ENCODE data around the gene PDZRN4. TPM values are rescaled to one million over a fixed set of nuclear protein-coding genes. Genes with fewer than 3 reads are reported as not detected.
A peak's percentile ranks its signal among the peaks of the same experiment; 100 is the strongest.
"Not testable (repeated sequence)": the region's sequence is repeated elsewhere in the genome, so short reads cannot be mapped to it uniquely, and the experiment has no call there.

Gene PDZRN4
- total RNA-seq, 1 experiment from 2014 or later: 2.4 TPM

DNA sequence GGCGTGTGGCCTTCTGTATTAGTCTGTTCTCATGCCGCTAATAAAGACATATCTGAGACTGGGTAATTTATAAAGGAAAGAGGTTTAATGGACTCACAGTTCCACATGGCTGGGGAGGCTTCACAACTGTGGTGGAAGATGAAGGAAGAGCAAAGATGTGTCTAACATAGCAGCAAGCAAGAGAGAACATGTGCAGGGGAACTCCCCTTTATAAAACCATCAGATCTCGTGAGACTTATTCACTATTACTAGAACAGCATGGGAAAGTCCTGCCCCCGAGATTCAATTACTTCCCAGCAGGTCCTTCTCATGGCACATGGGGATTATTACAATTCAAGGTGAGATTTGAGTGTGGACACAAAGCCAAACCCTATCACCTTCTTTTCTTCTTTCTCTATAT lies 124.3 kb downstream of the PDZRN4 start:
- H3K9me3 ChIP-seq (ENCODE audit: low read length); H3K4me3 ChIP-seq (ENCODE audit: low read length); H3K27me3 ChIP-seq (ENCODE audit: low read length); H3K9ac ChIP-seq (ENCODE audit: low read length); H3K4me2 ChIP-seq (ENCODE audit: low read depth, low read length, poor library complexity, severe bottlenecking); DNase-seq; H3K9me2 ChIP-seq (replicated peaks; ENCODE audit: insufficient read depth, low read length); H3K27ac ChIP-seq (ENCODE audit: low read length); H4K20me1 ChIP-seq (ENCODE audit: insufficient read depth, low read depth, low read length); H3K4me1 ChIP-seq (ENCODE audit: low read length); H3K36me3 ChIP-seq (ENCODE audit: insufficient read depth, low read length); H3K79me2 ChIP-seq (ENCODE audit: low read length): not testable (repeated sequence)
- peak overlapping the region; percentile 13; the same call in 1 of the 2 replicates for H2AFZ ChIP-seq (ENCODE audit: low read length)

DNA sequence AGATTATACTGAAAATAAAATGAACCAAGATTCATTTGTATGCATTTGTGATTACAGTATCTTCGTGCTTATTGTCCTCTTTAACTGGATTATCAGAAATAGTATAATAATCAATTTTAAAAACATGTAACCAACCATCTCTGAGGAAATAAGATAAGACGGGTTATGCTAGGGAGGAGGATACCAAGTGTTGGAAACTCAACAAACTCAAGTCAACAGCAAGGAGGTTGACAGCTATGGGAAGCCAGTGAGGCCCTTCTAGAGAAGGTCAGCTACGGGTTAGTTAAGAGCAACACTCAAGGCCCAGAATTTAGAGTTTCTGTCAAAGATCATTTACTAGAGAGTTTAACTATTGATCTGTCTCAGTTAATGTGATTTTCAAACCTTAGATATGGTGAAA lies 137.2 kb downstream of the PDZRN4 start:
- H3K27ac ChIP-seq (ENCODE audit: low read length): no peak overlapping the region
- no peaks in the 10 kb centered on the region for H3K9me2 ChIP-seq (replicated peaks; ENCODE audit: insufficient read depth, low read length)
- no peaks in the 10 kb centered on the region for H4K20me1 ChIP-seq (ENCODE audit: insufficient read depth, low read depth, low read length)
- H2AFZ ChIP-seq (ENCODE audit: low read length): no peak overlapping the region
- no peaks in the 10 kb centered on the region for H3K9me3 ChIP-seq (ENCODE audit: low read length)
- H3K4me2 ChIP-seq (ENCODE audit: low read depth, low read length, poor library complexity, severe bottlenecking): no peak overlapping the region
- H3K9ac ChIP-seq (ENCODE audit: low read length): no peak overlapping the region
- no peak for DNase-seq
- no peaks in the 10 kb centered on the region for H3K36me3 ChIP-seq (ENCODE audit: insufficient read depth, low read length)
- H3K4me3 ChIP-seq (ENCODE audit: low read length): no peak overlapping the region
- no peaks in the 10 kb centered on the region for H3K79me2 ChIP-seq (ENCODE audit: low read length)
- no peaks in the 10 kb centered on the region for H3K27me3 ChIP-seq (ENCODE audit: low read length)
- H3K4me1 ChIP-seq (ENCODE audit: low read length): peaks cover 19% of the 10 kb centered on the region

DNA sequence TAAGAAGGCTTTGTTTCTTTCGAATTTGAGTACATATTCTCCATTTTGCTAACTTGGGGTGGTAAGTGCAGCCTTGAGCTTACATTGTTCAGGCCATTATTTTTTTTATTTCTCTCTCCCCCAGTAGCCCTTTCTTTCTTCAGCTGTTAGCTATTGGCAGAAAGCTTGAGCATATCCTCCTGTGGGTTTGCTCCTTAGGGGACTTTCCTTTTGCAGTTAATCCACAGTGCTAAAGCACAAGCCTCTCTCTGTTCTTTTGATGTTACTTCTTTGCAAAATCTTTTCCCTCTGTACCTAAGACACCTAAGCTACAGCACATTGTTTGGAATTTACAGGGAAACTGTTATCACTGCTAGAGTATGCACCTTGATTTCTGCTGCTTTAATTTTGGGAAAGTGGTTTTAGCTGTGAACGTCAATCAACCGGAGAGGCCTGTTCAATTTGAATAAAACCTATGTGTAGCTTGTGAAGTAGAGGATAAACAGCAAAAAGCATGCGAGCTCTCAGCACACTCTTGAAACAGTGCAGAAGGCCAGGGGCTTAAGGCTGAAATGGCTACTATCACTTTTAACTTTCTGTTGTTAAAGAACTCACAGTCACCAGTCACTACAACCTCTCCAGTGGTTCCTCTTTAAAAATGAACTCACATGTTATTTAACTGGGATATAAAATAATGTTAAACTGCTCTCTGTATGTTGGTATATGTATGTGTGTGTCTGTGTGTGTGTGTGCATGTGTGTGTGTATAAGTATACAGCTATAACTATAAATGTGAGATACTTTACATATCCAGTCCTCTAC lies 139.2 kb downstream of the PDZRN4 start:
- no peaks in the 10 kb centered on the region for H3K9me2 ChIP-seq (replicated peaks; ENCODE audit: insufficient read depth, low read length)
- H3K4me1 ChIP-seq (ENCODE audit: low read length): peaks cover 19% of the 10 kb centered on the region
- DNase-seq: no peak
- 0 out of 2 replicates have a peak overlapping the region, but pooled peaks have one; percentile 7 for H3K4me3 ChIP-seq (ENCODE audit: low read length)
- H3K9me3 ChIP-seq (ENCODE audit: low read length): no peaks in the 10 kb centered on the region
- H3K4me2 ChIP-seq (ENCODE audit: low read depth, low read length, poor library complexity, severe bottlenecking): peak overlapping the region; percentile 14
- no peaks in the 10 kb centered on the region for H4K20me1 ChIP-seq (ENCODE audit: insufficient read depth, low read depth, low read length)
- H3K9ac ChIP-seq (ENCODE audit: low read length): no peak overlapping the region
- H3K36me3 ChIP-seq (ENCODE audit: insufficient read depth, low read length): no peaks in the 10 kb centered on the region
- H3K27ac ChIP-seq (ENCODE audit: low read length): no peak overlapping the region
- H3K27me3 ChIP-seq (ENCODE audit: low read length): no peaks in the 10 kb centered on the region
- H2AFZ ChIP-seq (ENCODE audit: low read length): peak overlapping the region; percentile 91
- no peaks in the 10 kb centered on the region for H3K79me2 ChIP-seq (ENCODE audit: low read length)

DNA sequence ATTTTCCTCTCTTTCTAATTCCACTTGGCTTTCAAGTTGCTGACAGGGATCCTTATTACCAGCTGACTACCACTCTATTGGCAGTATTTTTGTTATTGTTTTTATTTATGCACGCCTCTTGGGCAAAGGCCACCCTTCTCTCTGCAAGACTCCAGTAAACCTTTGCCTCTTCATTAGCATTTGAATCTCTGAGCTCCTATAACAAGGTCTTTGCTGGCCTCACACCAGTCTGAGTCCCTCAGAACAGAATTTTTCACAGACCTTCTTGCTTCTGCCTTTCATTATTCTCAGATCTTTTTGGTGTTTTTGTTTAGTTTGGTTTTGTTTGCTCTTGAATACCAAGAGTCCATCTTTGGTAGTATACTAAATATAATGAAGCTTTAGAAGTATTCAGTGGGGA lies 145.9 kb downstream of the PDZRN4 start:
- 0 out of 2 replicates have a peak, but pooled peaks cover 3% of the 10 kb centered on the region for H3K9me2 ChIP-seq (replicated peaks; ENCODE audit: insufficient read depth, low read length)

DNA sequence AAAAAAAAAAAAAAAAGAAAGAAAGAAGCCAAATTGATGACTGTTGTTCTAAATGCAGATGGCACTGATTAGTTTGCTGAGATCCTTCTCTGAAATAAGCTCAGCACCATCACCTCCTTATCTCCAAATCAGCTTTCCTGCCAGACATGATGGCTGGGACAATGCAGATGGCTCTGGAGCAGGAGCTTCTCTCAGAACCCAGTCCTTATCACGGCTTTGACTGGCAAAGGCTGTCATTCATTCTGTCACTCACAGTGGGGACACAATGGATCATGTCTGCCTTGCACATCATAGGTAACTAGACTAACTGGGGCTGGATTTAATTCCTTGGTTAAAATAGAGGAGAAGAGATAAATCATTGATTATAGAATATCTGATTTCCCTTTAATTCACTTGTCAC lies 146.3 kb downstream of the PDZRN4 start:
- H2AFZ ChIP-seq (ENCODE audit: low read length): no peak overlapping the region
- H3K36me3 ChIP-seq (ENCODE audit: insufficient read depth, low read length): peaks cover 5% of the 10 kb centered on the region; the same call in 1 of the 2 replicates

More for the DNA sequence above, 145.9 kb downstream of the PDZRN4 start:
- DNase-seq: no peak
- no peaks in the 10 kb centered on the region for H3K79me2 ChIP-seq (ENCODE audit: low read length)
- no peaks in the 10 kb centered on the region for H4K20me1 ChIP-seq (ENCODE audit: insufficient read depth, low read depth, low read length)
- no peaks in the 10 kb centered on the region; the same call in 1 of the 2 replicates for H3K4me1 ChIP-seq (ENCODE audit: low read length)
- no peaks in the 10 kb centered on the region for H3K27me3 ChIP-seq (ENCODE audit: low read length)
- H3K27ac ChIP-seq (ENCODE audit: low read length): no peak overlapping the region
- H3K36me3 ChIP-seq (ENCODE audit: insufficient read depth, low read length): peaks cover 5% of the 10 kb centered on the region; the same call in 1 of the 2 replicates
- no peak overlapping the region for H3K4me3 ChIP-seq (ENCODE audit: low read length)
- H2AFZ ChIP-seq (ENCODE audit: low read length): no peak overlapping the region
- no peaks in the 10 kb centered on the region; the same call in 1 of the 2 replicates for H3K9me3 ChIP-seq (ENCODE audit: low read length)
- no peak overlapping the region for H3K9ac ChIP-seq (ENCODE audit: low read length)
- no peak overlapping the region for H3K4me2 ChIP-seq (ENCODE audit: low read depth, low read length, poor library complexity, severe bottlenecking)

DNA sequence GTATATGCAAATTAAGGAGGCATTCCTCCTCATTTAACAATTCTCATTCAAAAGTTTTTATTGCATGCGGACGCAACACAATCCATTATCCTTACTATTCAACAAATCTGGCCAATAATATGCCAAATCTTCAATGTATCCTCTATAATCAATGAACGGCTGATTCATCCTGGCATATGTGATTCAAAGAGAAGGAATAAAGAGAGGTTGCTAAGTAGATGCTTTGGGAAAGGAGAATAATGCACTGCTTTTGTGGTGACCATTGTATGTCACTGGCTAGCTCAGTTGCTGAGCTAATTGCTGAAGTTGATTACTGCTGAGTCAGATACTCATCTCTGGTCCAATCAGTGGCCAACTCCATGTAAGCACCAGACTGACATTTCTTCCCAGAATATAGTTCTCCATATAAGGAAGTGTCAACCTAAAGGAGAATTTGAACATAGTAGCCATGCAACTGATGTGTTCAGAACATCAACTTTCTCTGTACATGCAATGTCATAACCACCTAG lies 148.0 kb downstream of the PDZRN4 start:
- no peaks in the 10 kb centered on the region; the same call in 1 of the 2 replicates for H3K4me1 ChIP-seq (ENCODE audit: low read length)
- peaks cover 5% of the 10 kb centered on the region; the same call in 1 of the 2 replicates for H3K36me3 ChIP-seq (ENCODE audit: insufficient read depth, low read length)
- 0 out of 2 replicates have a peak, but pooled peaks cover 3% of the 10 kb centered on the region for H3K9me2 ChIP-seq (replicated peaks; ENCODE audit: insufficient read depth, low read length)
- H3K9ac ChIP-seq (ENCODE audit: low read length): no peak overlapping the region
- no peak for DNase-seq
- H3K79me2 ChIP-seq (ENCODE audit: low read length): no peaks in the 10 kb centered on the region
- no peak overlapping the region for H3K27ac ChIP-seq (ENCODE audit: low read length)
- H3K9me3 ChIP-seq (ENCODE audit: low read length): no peaks in the 10 kb centered on the region; the same call in 1 of the 2 replicates
- no peak overlapping the region for H2AFZ ChIP-seq (ENCODE audit: low read length)
- no peaks in the 10 kb centered on the region for H4K20me1 ChIP-seq (ENCODE audit: insufficient read depth, low read depth, low read length)
- H3K4me2 ChIP-seq (ENCODE audit: low read depth, low read length, poor library complexity, severe bottlenecking): no peak overlapping the region
- no peak overlapping the region for H3K4me3 ChIP-seq (ENCODE audit: low read length)
- H3K27me3 ChIP-seq (ENCODE audit: low read length): no peaks in the 10 kb centered on the region

More for the DNA sequence above, 146.3 kb downstream of the PDZRN4 start:
- Histone ChIP-seq H3K9me3 (ENCODE audit: low read length) (no peaks in the 10 kb centered on the region; the same call in 1 of the 2 replicates), H3K4me1 (ENCODE audit: low read length) (no peaks in the 10 kb centered on the region; the same call in 1 of the 2 replicates), H3K9me2 (replicated peaks; ENCODE audit: insufficient read depth, low read length) (0 out of 2 replicates have a peak, but pooled peaks cover 3% of the 10 kb centered on the region), H3K79me2 (ENCODE audit: low read length) (no peaks in the 10 kb centered on the region), H3K9ac (ENCODE audit: low read length) (no peak overlapping the region), H3K4me2 (ENCODE audit: low read depth, low read length, poor library complexity, severe bottlenecking) (no peak overlapping the region), H4K20me1 (ENCODE audit: insufficient read depth, low read depth, low read length) (no peaks in the 10 kb centered on the region), H3K4me3 (ENCODE audit: low read length) (no peak overlapping the region), H3K27me3 (ENCODE audit: low read length) (no peaks in the 10 kb centered on the region), H3K27ac (ENCODE audit: low read length) (no peak overlapping the region)
- DNase-seq: no peak

DNA sequence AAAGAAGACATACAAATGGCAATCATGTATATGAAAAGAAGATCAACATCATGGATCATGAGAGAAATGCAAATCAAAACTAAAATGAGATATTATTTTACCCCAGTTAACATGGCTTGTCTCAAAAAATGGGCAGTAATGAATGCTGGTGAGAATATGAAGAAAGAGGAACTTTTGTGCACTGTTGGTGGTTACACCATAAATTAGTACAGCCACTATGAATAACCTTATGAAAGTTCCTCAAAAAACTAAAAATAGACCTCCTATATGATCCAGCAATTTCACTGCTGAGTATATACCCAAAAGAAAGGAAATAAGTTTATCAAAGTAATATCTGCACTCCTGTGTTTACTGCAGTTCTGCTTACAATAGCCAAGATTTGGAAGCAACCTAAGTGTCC lies 151.7 kb downstream of the PDZRN4 start:
- Histone ChIP-seq H3K9me3 (ENCODE audit: low read length) (no peaks in the 10 kb centered on the region; the same call in 1 of the 2 replicates), H4K20me1 (ENCODE audit: insufficient read depth, low read depth, low read length) (no peaks in the 10 kb centered on the region), H3K9ac (ENCODE audit: low read length) (no peak overlapping the region), H3K4me1 (ENCODE audit: low read length) (peaks cover 6% of the 10 kb centered on the region; the same call in 1 of the 2 replicates), H3K4me2 (ENCODE audit: low read depth, low read length, poor library complexity, severe bottlenecking) (no peak overlapping the region), H2AFZ (ENCODE audit: low read length) (no peak overlapping the region), H3K27me3 (ENCODE audit: low read length) (no peaks in the 10 kb centered on the region), H3K27ac (ENCODE audit: low read length) (no peak overlapping the region), H3K79me2 (ENCODE audit: low read length) (no peaks in the 10 kb centered on the region), H3K36me3 (ENCODE audit: insufficient read depth, low read length) (0 out of 2 replicates have a peak, but pooled peaks cover 5% of the 10 kb centered on the region), H3K9me2 (replicated peaks; ENCODE audit: insufficient read depth, low read length) (0 out of 2 replicates have a peak, but pooled peaks cover 3% of the 10 kb centered on the region), H3K4me3 (ENCODE audit: low read length) (no peak overlapping the region)
- DNase-seq: no peak

DNA sequence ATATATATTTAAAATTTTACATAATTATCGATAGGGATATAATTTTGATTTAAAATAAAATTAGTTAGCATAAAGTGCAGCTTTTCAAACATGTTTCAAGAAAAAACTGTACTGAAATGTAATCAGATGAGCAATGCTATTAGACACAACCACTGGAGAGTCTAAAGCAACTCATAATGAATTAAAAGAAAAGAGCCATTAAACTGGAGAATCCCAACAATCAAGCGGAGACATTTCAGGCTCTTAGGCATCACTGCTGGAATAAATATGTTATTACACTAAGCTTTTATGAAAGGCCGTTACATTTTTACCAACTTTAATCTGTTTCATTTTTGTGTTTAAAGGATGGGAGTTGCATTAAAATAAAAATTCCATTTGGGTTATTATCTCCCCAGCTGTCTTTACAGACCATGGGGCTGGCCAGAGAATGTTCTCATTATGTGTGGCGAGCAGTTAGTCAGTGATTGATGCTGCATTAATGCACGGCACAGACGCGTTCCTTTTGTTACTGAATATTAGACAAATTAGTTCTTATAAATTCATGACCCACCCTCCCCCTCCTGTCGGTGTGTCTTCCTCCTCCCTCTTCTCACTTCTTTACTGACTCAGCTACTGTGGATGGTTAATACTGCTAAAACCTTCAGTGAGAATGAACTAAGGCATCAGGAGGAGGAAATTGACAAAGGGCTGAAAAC lies 156.8 kb downstream of the PDZRN4 start:
- no peaks in the 10 kb centered on the region for H4K20me1 ChIP-seq (ENCODE audit: insufficient read depth, low read depth, low read length)
- H3K4me2 ChIP-seq (ENCODE audit: low read depth, low read length, poor library complexity, severe bottlenecking): no peak overlapping the region
- no peak overlapping the region for H3K9ac ChIP-seq (ENCODE audit: low read length)
- 0 out of 2 replicates have a peak overlapping the region, but pooled peaks have one; percentile 49 for H2AFZ ChIP-seq (ENCODE audit: low read length)
- no peaks in the 10 kb centered on the region for H3K9me2 ChIP-seq (replicated peaks; ENCODE audit: insufficient read depth, low read length)
- no peaks in the 10 kb centered on the region for H3K79me2 ChIP-seq (ENCODE audit: low read length)
- H3K4me1 ChIP-seq (ENCODE audit: low read length): peaks cover 21% of the 10 kb centered on the region
- no peak overlapping the region for H3K4me3 ChIP-seq (ENCODE audit: low read length)
- no peaks in the 10 kb centered on the region for H3K36me3 ChIP-seq (ENCODE audit: insufficient read depth, low read length)
- H3K27me3 ChIP-seq (ENCODE audit: low read length): no peaks in the 10 kb centered on the region
- 0 out of 2 replicates have a peak, but pooled peaks cover under 1% of the 10 kb centered on the region for H3K9me3 ChIP-seq (ENCODE audit: low read length)
- DNase-seq: no peak
- H3K27ac ChIP-seq (ENCODE audit: low read length): no peak overlapping the region
